Loucy (cell line): ENCODE results near the gene GTF2IRD1.
"Not testable (repeated sequence)": the region's sequence is repeated elsewhere in the genome, so short reads cannot be mapped to it uniquely, and the experiment has no call there.

Experiments
- H2AFZ ChIP-seq: fragments of 200-600 bp; sonication (generic); 2 replicates; pipeline ENCODE4 v1.6.0; 2016; ENCODE audit warnings: antibody characterized with exemption, mild to moderate bottlenecking, low read length, moderate library complexity
- H3F3A ChIP-seq: fragments of 200-600 bp; 2 replicates; pipeline ENCODE4 v1.6.0; 2016; ENCODE audit warnings: antibody characterized with exemption, low read depth, mild to moderate bottlenecking
- H3K27me3 ChIP-seq: fragments of 200-600 bp; sonication (generic); 2 replicates; pipeline ENCODE4 v1.6.1; 2014; ENCODE audit warnings: low read length, mild to moderate bottlenecking; ENCODE audit not compliant: insufficient read depth, poor library complexity, severe bottlenecking
- H3K36me3 ChIP-seq: fragments of 200-600 bp; sonication (generic); 2 replicates; pipeline ENCODE4 v1.6.1; 2016; ENCODE audit warnings: low read length; ENCODE audit not compliant: insufficient read depth
- H3K4me1 ChIP-seq: fragments of 200-600 bp; sonication (generic); 2 replicates; pipeline ENCODE4 v1.5.1; 2014; ENCODE audit warnings: low read length, mild to moderate bottlenecking; ENCODE audit not compliant: insufficient read depth, poor library complexity, severe bottlenecking
- H3K4me2 ChIP-seq: fragments of 200-600 bp; sonication (generic); 2 replicates; pipeline ENCODE4 v1.6.0; 2014; ENCODE audit warnings: antibody characterized with exemption, low read length, low read depth, mild to moderate bottlenecking; ENCODE audit not compliant: poor library complexity, severe bottlenecking
- H3K4me3 ChIP-seq: fragments of 200-600 bp; sonication (generic); 2 replicates; pipeline ENCODE4 v1.5.1; 2014; ENCODE audit warnings: low read length, mild to moderate bottlenecking, mixed read lengths; ENCODE audit not compliant: poor library complexity, severe bottlenecking
- H3K79me2 ChIP-seq: fragments of 200-600 bp; sonication (generic); 2 replicates; pipeline ENCODE4 v1.6.1; 2014; ENCODE audit warnings: low read length; ENCODE audit not compliant: insufficient read depth
- H3K9ac ChIP-seq: fragments of 200-600 bp; sonication (generic); 2 replicates; pipeline ENCODE4 v1.6.0; 2014; ENCODE audit warnings: mild to moderate bottlenecking, low read depth, low read length, moderate library complexity; ENCODE audit not compliant: poor library complexity, severe bottlenecking
- H3K9me2 ChIP-seq: fragments of 200-600 bp; sonication (generic); replicated peaks from 2 replicates; pipeline ENCODE4 v1.6.1; 2016; ENCODE audit warnings: low read depth, low read length, mixed read lengths
- H3K9me3 ChIP-seq: fragments of 200-600 bp; sonication (generic); 2 replicates; pipeline ENCODE4 v1.6.1; 2014; ENCODE audit warnings: mild to moderate bottlenecking, antibody characterized with exemption, low read length, low read depth; ENCODE audit not compliant: insufficient read depth
- H4K20me1 ChIP-seq: fragments of 200-600 bp; sonication (generic); 2 replicates; pipeline ENCODE4 v1.6.0; 2014; ENCODE audit warnings: antibody characterized with exemption, low read length, mild to moderate bottlenecking; ENCODE audit not compliant: insufficient read depth, poor library complexity, severe bottlenecking
- CTCF ChIP-seq: fragments of 200-600 bp; sonication (generic); conservative IDR thresholded peaks from 2 replicates; pipeline ENCODE4 v1.5.1; 2014; ENCODE audit warnings: mild to moderate bottlenecking, antibody characterized with exemption, low read length
- EZH2phosphoT487 ChIP-seq: fragments of 200-600 bp; IDR thresholded peaks from 2 replicates; pipeline ENCODE4 v1.6.1; 2018; ENCODE audit warnings: antibody characterized with exemption, mild to moderate bottlenecking, moderate library complexity, borderline replicate concordance

Gene GTF2IRD1

GRCh38 chr7:74485611-74486010 is 31.9 kb downstream of the GTF2IRD1 start:
- H3K4me3 ChIP-seq, result no peak overlapping the region
- H3K9me3 ChIP-seq, result no peaks in the 10 kb centered on the region
- no peaks in the 10 kb centered on the region for H3K36me3 ChIP-seq
- no peaks in the 10 kb centered on the region for H3K27me3 ChIP-seq
- no peak overlapping the region for H2AFZ ChIP-seq
- H3F3A ChIP-seq, result no peaks in the 10 kb centered on the region
- H3K9ac ChIP-seq, result no peak overlapping the region
- no peak overlapping the region for H3K4me2 ChIP-seq
- no peaks in the 10 kb centered on the region for H3K4me1 ChIP-seq
- H4K20me1 ChIP-seq, result no peaks in the 10 kb centered on the region
- TF ChIP-seq EZH2phosphoT487, result no peak
- no peak for TF ChIP-seq CTCF
- no peaks in the 10 kb centered on the region for H3K9me2 ChIP-seq
- no peaks in the 10 kb centered on the region for H3K79me2 ChIP-seq

GRCh38 chr7:74488518-74489030 is 34.9 kb downstream of the GTF2IRD1 start:
- not testable (repeated sequence) for H3K9me2 ChIP-seq, H3K9ac ChIP-seq, H4K20me1 ChIP-seq

GRCh38 chr7:74489997-74490945 is 36.6 kb downstream of the GTF2IRD1 start:
- Histone ChIP-seq H3K4me3 (no peak overlapping the region), H3K9me3 (no peaks in the 10 kb centered on the region), H3K36me3 (no peaks in the 10 kb centered on the region), H4K20me1 (no peaks in the 10 kb centered on the region), H3K4me2 (no peak overlapping the region), H3K79me2 (no peaks in the 10 kb centered on the region), H3K9ac (no peak overlapping the region), H3K9me2 (no peaks in the 10 kb centered on the region), H2AFZ (no peak overlapping the region), H3K4me1 (no peaks in the 10 kb centered on the region), H3F3A (no peaks in the 10 kb centered on the region), H3K27me3 (no peaks in the 10 kb centered on the region)
- TF ChIP-seq EZH2phosphoT487 (no peak), CTCF (no peak)

More at GRCh38 chr7:74488518-74489030, 34.9 kb downstream of the GTF2IRD1 start:
- not testable (repeated sequence) for H3K36me3 ChIP-seq, H3K4me2 ChIP-seq, H3F3A ChIP-seq, H3K4me1 ChIP-seq, H3K79me2 ChIP-seq, H3K9me3 ChIP-seq, H3K4me3 ChIP-seq, H3K27me3 ChIP-seq, H2AFZ ChIP-seq

GRCh38 chr7:74491490-74491889 is 37.8 kb downstream of the GTF2IRD1 start:
- not testable (repeated sequence) for H3K9me3 ChIP-seq, H2AFZ ChIP-seq, H3K4me2 ChIP-seq, H3K36me3 ChIP-seq, H4K20me1 ChIP-seq, H3F3A ChIP-seq, H3K9ac ChIP-seq, H3K27me3 ChIP-seq, H3K4me3 ChIP-seq, H3K4me1 ChIP-seq, H3K9me2 ChIP-seq, H3K79me2 ChIP-seq
